GM19438 (cell line): ENCODE data around the gene CFAP299.
"Not testable (repeated sequence)": the region's sequence is repeated elsewhere in the genome, so short reads cannot be mapped to it uniquely, and the experiment has no call there.

ENCODE experiments used
- ATAC-seq: cut with Tn5 transposase; IDR thresholded peaks from one replicate; pipeline ENCODE4 v1.9.1; 2021; ENCODE audit warnings: low read depth; ENCODE audit not compliant: unreplicated experiment

Gene CFAP299

GRCh38 chr4:80687736-80688135 lies 352.2 kb downstream of the CFAP299 start:
- not testable (repeated sequence) for ATAC-seq

- no peak for ATAC-seq
Measured at GRCh38 chr4:80694171-80694570, 358.6 kb downstream of the CFAP299 start.

GRCh38 chr4:80705311-80705710 lies 369.8 kb downstream of the CFAP299 start:
- no peak for ATAC-seq

- no peak for ATAC-seq
Measured at GRCh38 chr4:80709082-80709869, 373.7 kb downstream of the CFAP299 start.

GRCh38 chr4:80710748-80711451 lies 375.4 kb downstream of the CFAP299 start:
- no peak for ATAC-seq

GRCh38 chr4:80711956-80712355 lies 376.4 kb downstream of the CFAP299 start:
- ATAC-seq: no peak

GRCh38 chr4:80713409-80713808 lies 377.9 kb downstream of the CFAP299 start:
- ATAC-seq: no peak

GRCh38 chr4:80717204-80717603 lies 381.7 kb downstream of the CFAP299 start:
- no peak for ATAC-seq

- ATAC-seq: no peak
Measured at GRCh38 chr4:80726471-80726870, 390.9 kb downstream of the CFAP299 start.

GRCh38 chr4:80730158-80730557 lies 394.6 kb downstream of the CFAP299 start:
- no peak for ATAC-seq

GRCh38 chr4:80731436-80731835 lies 395.9 kb downstream of the CFAP299 start:
- no peak for ATAC-seq

GRCh38 chr4:80732010-80732409 lies 396.5 kb downstream of the CFAP299 start:
- no peak for ATAC-seq

- no peak for ATAC-seq
Measured at GRCh38 chr4:80740375-80740774, 404.8 kb downstream of the CFAP299 start.

GRCh38 chr4:80749558-80749957 lies 414.0 kb downstream of the CFAP299 start:
- not testable (repeated sequence) for ATAC-seq

GRCh38 chr4:80751200-80751599 lies 415.7 kb downstream of the CFAP299 start:
- no peak for ATAC-seq

- ATAC-seq: no peak
Measured at GRCh38 chr4:80767944-80768343, 432.4 kb downstream of the CFAP299 start.

- no peak for ATAC-seq
Measured at GRCh38 chr4:80776168-80776567, 440.6 kb downstream of the CFAP299 start.

GRCh38 chr4:80781431-80781830 lies 445.9 kb downstream of the CFAP299 start:
- ATAC-seq: no peak

- ATAC-seq: no peak
Measured at GRCh38 chr4:80787306-80787705, 451.8 kb downstream of the CFAP299 start.

- ATAC-seq: no peak
Measured at GRCh38 chr4:80788798-80789197, 453.3 kb downstream of the CFAP299 start.

- ATAC-seq: no peak
Measured at GRCh38 chr4:80790152-80790551, 454.6 kb downstream of the CFAP299 start.

- ATAC-seq: not testable (repeated sequence)
Measured at GRCh38 chr4:80793660-80794059, 458.1 kb downstream of the CFAP299 start.
